Testis (tissue), 3 donors: ENCODE measurements around the gene DBNDD2. TPM values are rescaled to one million over a fixed set of nuclear protein-coding genes. Genes with fewer than 3 reads are reported as not detected.

Experiments used
- DNase-seq: peaks from one replicate; pipeline ENCODE4 v3.0.0-alpha.2; 2019
- H3K27ac ChIP-seq, 2 donors: fragments of 200-600 bp; sonication (generic); one replicate each; pipeline ENCODE4 v1.5.1; 2019
- H3K27me3 ChIP-seq: fragments of 200-600 bp; sonication (generic); one replicate; pipeline ENCODE4 v1.5.1; 2019
- H3K36me3 ChIP-seq: fragments of 200-600 bp; sonication (generic); one replicate; pipeline ENCODE4 v1.5.1; 2017; ENCODE audit warnings: low read depth; ENCODE audit errors: missing control alignments
- H3K4me1 ChIP-seq: fragments of 200-600 bp; sonication (generic); one replicate; pipeline ENCODE4 v1.5.1; 2019
- H3K4me3 ChIP-seq, 2 donors: fragments of 200-600 bp; sonication (generic); one replicate each; pipeline ENCODE4 v1.5.1; 2017 to 2019
- H3K9me3 ChIP-seq: fragments of 200-600 bp; sonication (generic); one replicate; pipeline ENCODE4 v1.5.1; 2017
- POLR2A ChIP-seq: fragments of 450-650 bp; IDR thresholded peaks from one replicate; pipeline ENCODE4 v1.6.1; 2017; ENCODE audit warnings: antibody characterized with exemption, mild to moderate bottlenecking, moderate library complexity
- WGBS, 2 donors: methylation state at CpG; one replicate each; pipeline ENCODE4 v1.1.5; 2018; 5-methylcytosine and 5-hydroxymethylcytosine counted together
- intact Hi-C: fragments of 100-400 bp; cut with DNase I; formaldehyde crosslinking; loops from one replicate; pipeline ENCODE4 v1.15.1; 2023; ENCODE audit warnings: low total_unique reads
- polyA plus RNA-seq: library from polyadenylated mRNA; stranded (reverse); fragments of 350-450 nt; fragmentation: Illumina TruSeq; extraction: RNeasy Lipid Tissue Mini Kit (QIAGEN cat#74804); gene quantifications from one replicate; pipeline ENCODE4 v1.2.3, GENCODE V29; 2014; ENCODE audit warnings: low read depth, low replicate concordance; ENCODE audit not compliant: insufficient read depth
- total RNA-seq, 2 donors: library from RNA; depleted of rRNA; stranded (reverse); fragments of >200 nt; gene quantifications; one replicate each; pipeline ENCODE4 v1.2.3, GENCODE V29; 2016
- TF ChIP-seq, protein P1 (sequence below), 3 experiments: fragments of 450-650 bp in 2 of 3; fragments of 200-600 bp in 1 of 3; sonication (generic) in 1 of 3; IDR thresholded peaks; one replicate each; pipeline ENCODE4 v1.5.1; 2016 to 2019; ENCODE audit warnings: antibody characterized with exemption in 3 of 3, mild to moderate bottlenecking in 2 of 3, moderate library complexity in 1 of 3

DBNDD2 gene
- total and polyA plus RNA-seq, 3 donors from 2014 or later, result 7.9 to 39.3 (median 10.0) TPM

DNA sequence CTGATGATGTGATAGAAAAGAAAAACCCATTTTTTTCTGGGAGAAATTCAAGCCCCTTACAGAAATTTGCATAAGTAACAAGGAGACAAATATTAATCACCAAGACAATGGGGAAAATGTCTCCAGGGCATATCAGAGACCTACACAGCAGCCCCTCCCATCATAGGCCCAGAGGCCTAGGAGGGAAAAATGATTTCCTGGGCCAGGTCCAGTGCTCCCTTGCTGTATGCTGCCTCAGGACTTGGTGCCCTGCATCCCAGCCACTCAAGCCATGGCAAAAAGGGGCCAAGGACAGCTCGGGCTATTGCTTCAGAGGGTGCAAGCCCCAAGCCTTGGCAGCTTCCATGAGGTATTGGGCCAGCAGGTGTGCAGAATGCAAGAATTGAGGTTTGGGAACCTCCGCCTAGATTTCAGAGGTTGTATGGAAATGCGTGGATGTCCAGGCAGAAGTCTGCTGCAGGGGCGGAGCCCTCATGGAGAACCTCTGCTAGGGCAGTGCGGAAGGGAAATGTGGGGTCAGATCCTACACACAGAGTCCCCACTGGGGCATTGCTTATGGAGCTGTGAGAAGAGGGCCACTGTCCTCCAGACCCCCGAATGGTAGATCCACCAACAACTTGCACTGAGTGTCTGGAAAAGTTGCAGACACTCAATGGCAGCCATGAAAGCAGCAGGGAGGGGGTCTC, 7.6 kb upstream of the DBNDD2 start:
- Histone ChIP-seq H3K4me3 (no peak overlapping the region), H3K9me3 (no peaks in the 10 kb centered on the region), H3K27ac (no peak overlapping the region), H3K27me3 (no peaks in the 10 kb centered on the region), H3K36me3 (no peaks in the 10 kb centered on the region), H3K4me1 (no peaks in the 10 kb centered on the region)
- no peak for DNase-seq
- 92 to 94% methylated on average over 6 of the region's 6 CpGs for WGBS, 2 donors
- intact Hi-C loops, result no loop called here
- TF ChIP-seq, protein P1, sequence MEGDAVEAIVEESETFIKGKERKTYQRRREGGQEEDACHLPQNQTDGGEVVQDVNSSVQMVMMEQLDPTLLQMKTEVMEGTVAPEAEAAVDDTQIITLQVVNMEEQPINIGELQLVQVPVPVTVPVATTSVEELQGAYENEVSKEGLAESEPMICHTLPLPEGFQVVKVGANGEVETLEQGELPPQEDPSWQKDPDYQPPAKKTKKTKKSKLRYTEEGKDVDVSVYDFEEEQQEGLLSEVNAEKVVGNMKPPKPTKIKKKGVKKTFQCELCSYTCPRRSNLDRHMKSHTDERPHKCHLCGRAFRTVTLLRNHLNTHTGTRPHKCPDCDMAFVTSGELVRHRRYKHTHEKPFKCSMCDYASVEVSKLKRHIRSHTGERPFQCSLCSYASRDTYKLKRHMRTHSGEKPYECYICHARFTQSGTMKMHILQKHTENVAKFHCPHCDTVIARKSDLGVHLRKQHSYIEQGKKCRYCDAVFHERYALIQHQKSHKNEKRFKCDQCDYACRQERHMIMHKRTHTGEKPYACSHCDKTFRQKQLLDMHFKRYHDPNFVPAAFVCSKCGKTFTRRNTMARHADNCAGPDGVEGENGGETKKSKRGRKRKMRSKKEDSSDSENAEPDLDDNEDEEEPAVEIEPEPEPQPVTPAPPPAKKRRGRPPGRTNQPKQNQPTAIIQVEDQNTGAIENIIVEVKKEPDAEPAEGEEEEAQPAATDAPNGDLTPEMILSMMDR (IDR thresholded peaks at IDR 0.05), result no peak
- no peak for TF ChIP-seq POLR2A

DNA sequence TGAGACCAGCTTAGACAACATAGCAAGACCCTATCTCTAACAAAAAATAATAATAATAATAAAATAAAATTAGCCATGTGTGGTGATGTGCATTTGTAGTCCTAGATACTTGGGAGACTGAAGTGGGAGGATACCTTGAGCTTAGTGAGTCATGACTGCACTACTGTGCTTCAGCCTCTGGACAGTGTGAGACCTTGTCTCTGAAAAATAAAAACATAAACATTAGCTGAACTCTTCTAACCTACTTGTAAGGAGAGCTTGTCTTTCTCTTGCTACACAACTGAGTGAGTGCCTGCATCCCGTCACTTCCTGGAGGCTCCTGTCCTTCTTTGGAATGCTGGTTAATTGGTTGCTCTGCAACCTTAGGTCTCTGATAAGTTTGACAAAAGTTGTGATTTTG, 5.1 kb upstream of the DBNDD2 start:
- Histone ChIP-seq H3K4me1 (peaks cover 4% of the 10 kb centered on the region), H3K9me3 (no peaks in the 10 kb centered on the region), H3K4me3 (no peak overlapping the region), H3K27me3 (no peaks in the 10 kb centered on the region), H3K27ac (no peak overlapping the region), H3K36me3 (no peaks in the 10 kb centered on the region)
- 96 to 100% methylated on average over 1 of the region's 1 CpG for WGBS, 2 donors
- TF ChIP-seq POLR2A, result no peak
- TF ChIP-seq, protein P1 (IDR thresholded peaks at IDR 0.05), result no peak
- intact Hi-C loops, result no loop called here
- no peak for DNase-seq

DNA sequence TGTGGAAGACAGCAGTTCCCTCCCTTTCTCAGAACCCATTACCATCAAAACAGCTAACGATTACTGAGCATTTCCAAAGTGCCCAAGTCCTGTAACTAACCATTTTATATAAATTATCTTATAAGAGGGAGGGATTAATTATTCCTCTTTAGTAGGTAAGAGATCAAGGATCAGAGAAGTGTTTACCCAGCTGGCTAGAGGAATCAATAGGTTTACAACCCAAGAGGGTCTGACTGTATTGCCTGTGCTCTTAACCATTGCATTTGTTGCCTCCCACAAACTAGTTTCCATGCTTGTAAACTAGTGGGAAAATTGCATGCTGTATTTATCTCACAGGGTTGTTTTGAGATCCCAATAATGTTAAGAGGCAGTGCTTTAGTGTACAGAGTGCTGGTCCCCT, 3.7 kb upstream of the DBNDD2 start:
- 74 to 83% methylated on average over 1 of the region's 1 CpG for WGBS, 2 donors
- no peak overlapping the region for H3K4me3 ChIP-seq
- H3K27me3 ChIP-seq, result no peaks in the 10 kb centered on the region
- H3K9me3 ChIP-seq, result no peaks in the 10 kb centered on the region
- no peak overlapping the region for H3K27ac ChIP-seq
- no peak for TF ChIP-seq POLR2A
- no peaks in the 10 kb centered on the region for H3K36me3 ChIP-seq
- H3K4me1 ChIP-seq, result peaks cover 7% of the 10 kb centered on the region
- no peak for DNase-seq
- intact Hi-C loops, result no loop called here

DNA sequence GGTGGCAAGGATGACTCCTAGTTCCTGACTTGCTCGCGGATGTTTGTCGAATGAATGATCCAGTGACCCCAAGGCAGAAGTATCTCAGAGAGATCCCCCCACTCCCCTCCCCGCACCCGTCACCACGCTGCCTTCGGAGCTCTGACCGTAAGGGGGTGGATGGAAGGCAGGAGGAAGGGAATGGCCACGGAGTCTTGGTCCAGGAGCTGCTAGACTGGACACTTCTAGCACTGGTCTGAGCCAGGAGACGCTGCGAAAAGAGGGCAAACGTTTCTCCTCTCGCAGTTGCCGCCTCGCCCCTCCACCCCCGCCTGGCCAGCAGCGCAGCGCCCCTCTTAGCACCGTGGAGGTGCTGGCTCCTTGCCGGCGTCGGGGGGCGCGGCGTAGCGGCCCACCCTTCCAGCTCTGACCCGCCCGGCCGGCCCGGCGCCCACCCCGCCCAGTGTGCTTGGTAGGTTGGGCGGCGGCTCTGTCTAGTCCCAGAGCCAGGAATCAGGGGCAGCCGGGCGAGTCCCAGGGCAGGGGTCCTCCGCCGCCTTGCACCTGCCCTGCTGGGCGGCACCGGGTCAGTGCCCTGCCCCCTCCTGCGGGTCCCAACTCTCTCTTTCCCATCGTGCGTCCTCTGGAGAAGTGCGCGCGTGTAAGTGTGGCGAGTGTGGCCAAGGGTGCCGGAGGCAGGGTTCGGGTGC, 2.4 kb upstream of the DBNDD2 start:
- H3K27me3 ChIP-seq, result no peaks in the 10 kb centered on the region
- intact Hi-C loops, result no loop called here
- H3K9me3 ChIP-seq, result no peaks in the 10 kb centered on the region
- no peaks in the 10 kb centered on the region for H3K36me3 ChIP-seq
- TF ChIP-seq POLR2A, result no peak
- TF ChIP-seq, protein P1 (IDR thresholded peaks at IDR 0.05), result no peak
- peak overlapping the region; percentile 67 to 70 for H3K4me3 ChIP-seq
- WGBS, 2 donors, result 1 to 3% methylated on average over 9 to 46 of the region's 49 CpGs
- peaks cover 7% of the 10 kb centered on the region for H3K4me1 ChIP-seq
- no peak for DNase-seq
- H3K27ac ChIP-seq, result peak overlapping the region; percentile 84 to 89

DNA sequence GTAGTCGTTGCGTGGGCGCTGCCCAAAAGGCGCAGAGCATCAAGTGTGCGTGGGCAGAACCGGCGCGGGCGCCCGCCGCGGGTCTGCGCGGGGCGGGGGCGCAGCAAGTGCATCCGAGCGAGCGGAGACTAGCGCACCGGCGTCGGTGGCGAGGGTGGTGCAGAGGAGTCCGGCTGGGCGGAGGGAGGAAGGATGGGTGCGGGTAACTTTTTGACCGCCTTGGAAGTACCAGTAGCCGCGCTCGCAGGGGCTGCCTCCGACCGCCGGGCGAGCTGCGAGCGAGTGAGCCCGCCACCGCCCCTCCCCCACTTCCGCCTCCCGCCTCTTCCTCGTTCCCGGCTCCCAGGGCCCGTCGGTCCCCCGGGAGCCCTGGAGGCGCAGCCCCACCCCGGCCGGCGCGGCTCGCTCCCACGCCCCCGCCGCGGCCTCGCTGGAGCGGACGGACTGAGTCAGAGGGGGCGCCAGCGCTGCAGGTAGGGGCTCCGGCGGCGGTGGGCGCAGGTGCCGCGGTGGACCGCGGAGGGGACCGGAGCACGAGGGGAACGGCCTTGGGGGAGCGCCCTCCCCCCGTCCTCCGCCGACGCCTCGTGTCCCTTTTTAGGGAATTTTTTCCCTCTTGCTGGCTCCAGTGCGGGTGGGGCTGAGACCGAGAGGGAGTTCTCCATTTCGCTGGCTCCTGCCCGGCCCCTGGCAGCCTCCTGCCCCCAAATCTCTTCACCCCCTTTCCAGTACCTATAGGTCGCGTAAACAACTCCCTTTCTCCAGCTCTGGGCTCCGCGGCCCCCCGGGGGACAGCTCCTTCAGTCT, 1.6 kb upstream of the DBNDD2 start:
- H3K4me1 ChIP-seq, result peaks cover 7% of the 10 kb centered on the region
- TF ChIP-seq POLR2A, result no peak
- TF ChIP-seq, protein P1 (IDR thresholded peaks at IDR 0.05), result no peak
- peak overlapping the region; percentile 67 to 70 for H3K4me3 ChIP-seq
- H3K9me3 ChIP-seq, result no peaks in the 10 kb centered on the region
- peak overlapping the region; percentile 84 to 89 for H3K27ac ChIP-seq
- peak; percentile 54 for DNase-seq
- intact Hi-C loops, result no loop called here
- no peaks in the 10 kb centered on the region for H3K36me3 ChIP-seq
- no peaks in the 10 kb centered on the region for H3K27me3 ChIP-seq
- 0 to 1% methylated on average over 9 to 66 of the region's 87 CpGs for WGBS, 2 donors
